ENCODE data around the gene CDC16.
"Not testable (repeated sequence)": the region's sequence is repeated elsewhere in the genome, so short reads cannot be mapped to it uniquely, and the experiment has no call there.

The CDC16 gene

GRCh38 chr13:114228176-114228575, 6.5 kb upstream of the CDC16 start:
- DNase-seq (ENCODE audit: low spot score), result no peak

GRCh38 chr13:114229506-114229905, 5.2 kb upstream of the CDC16 start:
- DNase-seq (ENCODE audit: low spot score), result no peak

GRCh38 chr13:114230117-114230516, 4.6 kb upstream of the CDC16 start:
- no peak for DNase-seq (ENCODE audit: low spot score)

DNA sequence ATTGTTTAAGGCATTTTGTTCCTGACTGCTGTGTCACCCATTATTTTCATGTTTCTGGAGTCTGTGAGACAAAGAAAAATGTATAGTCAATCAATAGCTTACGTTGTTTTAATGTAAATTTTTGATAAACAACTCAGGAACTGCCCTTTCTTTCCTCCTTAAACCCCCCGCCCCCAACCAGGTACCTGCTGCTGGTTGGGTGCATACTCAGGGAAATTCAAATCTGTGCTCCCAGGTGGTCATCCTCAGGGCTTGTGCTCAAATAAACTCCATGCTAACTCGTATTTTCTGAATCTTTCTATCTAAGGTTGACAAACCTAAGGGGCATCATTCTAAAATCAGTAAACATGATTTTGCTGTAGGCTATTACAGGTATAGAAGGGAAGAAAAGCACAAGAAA, 4.1 kb upstream of the CDC16 start:
- DNase-seq (ENCODE audit: low spot score), result no peak

- no peak for DNase-seq (ENCODE audit: low spot score)
Observed at GRCh38 chr13:114231886-114232285, 2.8 kb upstream of the CDC16 start.

DNA sequence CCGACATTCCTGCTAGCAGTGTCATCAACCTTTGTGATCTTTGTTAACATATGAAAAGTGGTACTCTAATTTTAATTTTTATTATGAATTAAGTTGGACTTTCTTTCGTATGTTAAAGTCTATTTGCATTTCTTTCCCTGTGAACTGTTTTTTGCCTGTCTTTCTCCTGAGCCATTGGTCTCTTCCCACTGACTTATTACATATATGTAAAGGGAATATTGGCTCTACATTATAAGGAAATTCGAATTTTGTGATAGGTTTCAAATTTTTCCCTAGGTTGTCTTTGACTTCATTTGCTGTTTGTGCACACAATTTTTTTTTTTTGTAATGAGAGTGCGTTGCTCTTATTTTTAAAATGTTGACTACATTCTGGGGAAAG, 442 bp upstream of the CDC16 start:
- no peak for DNase-seq (ENCODE audit: low spot score)

- no peak for DNase-seq (ENCODE audit: low spot score)
Observed at GRCh38 chr13:114235697-114236096, 1.0 kb downstream of the CDC16 start.

DNA sequence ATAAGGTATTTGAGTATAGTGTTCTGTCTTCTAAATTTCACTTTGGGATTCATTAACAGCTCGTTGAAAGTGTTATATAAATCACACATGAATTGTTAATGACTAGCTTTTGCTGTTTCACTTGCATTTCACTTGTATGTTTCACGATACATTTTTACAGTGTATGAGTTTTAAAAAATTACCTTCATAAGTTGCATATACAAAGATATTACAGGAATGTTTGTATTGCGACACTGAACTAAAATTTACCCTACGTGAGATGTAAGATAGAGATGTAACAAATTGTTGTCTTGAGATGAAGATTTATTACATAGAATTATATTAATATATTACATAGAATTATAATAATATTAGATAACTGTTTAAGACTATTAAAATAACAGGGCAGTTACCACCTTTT, 1.5 kb downstream of the CDC16 start:
- DNase-seq (ENCODE audit: low spot score), result no peak

- DNase-seq (ENCODE audit: low spot score), result no peak
Observed at GRCh38 chr13:114237415-114238112, 2.9 kb downstream of the CDC16 start.

DNA sequence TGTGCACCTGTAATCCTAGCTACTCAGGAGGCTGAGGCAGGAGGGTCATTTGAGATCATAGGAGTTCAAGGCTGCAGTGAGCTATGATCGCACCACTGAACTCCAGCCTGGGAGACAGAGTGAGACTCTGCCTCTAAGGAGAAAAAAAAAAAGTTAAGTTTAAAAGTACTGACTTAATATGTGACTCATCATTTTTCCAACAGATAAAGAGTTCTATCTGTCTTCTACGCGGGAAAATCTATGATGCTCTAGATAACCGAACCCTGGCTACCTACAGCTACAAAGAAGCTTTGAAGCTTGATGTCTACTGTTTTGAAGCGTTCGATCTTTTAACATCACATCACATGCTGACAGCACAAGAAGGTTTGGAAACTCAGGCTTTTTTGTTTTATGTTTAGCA, 7.2 kb downstream of the CDC16 start:
- DNase-seq (ENCODE audit: low spot score), result no peak

- DNase-seq (ENCODE audit: low spot score), result no peak
Observed at GRCh38 chr13:114243971-114244370, 9.3 kb downstream of the CDC16 start.

DNA sequence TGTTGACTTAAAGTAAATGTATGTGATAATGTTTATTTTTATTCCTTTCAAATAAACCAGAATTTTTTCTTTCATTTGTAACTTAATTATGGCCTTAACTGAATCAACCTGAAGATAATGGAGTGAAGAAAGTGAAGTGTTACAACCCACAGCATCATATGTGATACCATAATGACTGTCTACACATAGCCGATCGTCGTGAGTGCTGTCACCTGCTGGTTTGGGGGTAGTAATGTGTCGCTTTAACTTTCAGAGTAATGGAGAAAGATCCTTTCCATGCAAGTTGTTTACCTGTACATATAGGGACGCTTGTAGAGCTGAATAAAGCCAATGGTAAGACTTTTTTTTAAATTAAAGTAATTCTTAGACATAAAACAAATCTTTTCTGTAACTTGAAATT, 9.9 kb downstream of the CDC16 start:
- DNase-seq (ENCODE audit: low spot score), result no peak

- DNase-seq (ENCODE audit: low spot score), result no peak
Observed at GRCh38 chr13:114248011-114248410, 13.3 kb downstream of the CDC16 start.

GRCh38 chr13:114249077-114249476, 14.4 kb downstream of the CDC16 start:
- no peak for DNase-seq (ENCODE audit: low spot score)

GRCh38 chr13:114251639-114252440, 17.1 kb downstream of the CDC16 start:
- DNase-seq (ENCODE audit: low spot score), result not testable (repeated sequence)

DNA sequence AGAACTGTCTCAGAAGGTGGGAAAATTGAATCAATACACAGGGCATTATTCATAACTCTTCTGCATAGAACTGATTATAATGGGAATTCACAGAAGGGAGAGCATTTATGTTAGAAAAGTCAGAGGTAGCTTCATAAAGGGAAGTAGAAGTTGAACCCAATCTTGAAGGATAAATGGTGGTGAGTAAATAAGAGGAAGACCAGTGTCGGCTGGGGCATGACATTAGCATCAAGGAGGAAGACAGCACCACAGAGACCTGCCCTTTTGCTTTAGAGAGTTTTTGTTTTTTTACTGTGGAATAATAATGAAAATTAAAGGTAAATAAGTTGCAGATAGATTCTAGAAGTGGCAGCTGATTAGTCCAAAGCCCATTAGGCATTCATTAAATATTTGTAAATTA, 21.9 kb downstream of the CDC16 start:
- no peak for DNase-seq (ENCODE audit: low spot score)

DNA sequence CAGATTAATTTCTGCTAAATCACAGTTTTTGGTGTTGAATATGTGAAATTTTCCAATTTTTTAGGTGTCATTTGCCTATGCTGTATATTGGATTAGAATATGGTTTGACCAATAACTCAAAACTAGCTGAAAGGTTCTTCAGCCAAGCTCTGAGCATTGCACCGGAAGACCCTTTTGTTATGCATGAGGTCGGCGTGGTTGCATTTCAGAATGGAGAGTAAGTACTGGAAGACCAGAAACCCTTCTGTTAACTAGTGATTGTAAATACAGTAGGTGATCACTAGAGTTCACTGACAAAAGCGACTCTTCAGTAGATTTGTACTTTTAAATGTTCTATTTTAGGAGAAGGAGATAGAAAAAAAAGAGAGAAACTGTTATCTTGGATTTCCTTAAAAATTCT, 22.3 kb downstream of the CDC16 start:
- DNase-seq (ENCODE audit: low spot score), result no peak

DNA sequence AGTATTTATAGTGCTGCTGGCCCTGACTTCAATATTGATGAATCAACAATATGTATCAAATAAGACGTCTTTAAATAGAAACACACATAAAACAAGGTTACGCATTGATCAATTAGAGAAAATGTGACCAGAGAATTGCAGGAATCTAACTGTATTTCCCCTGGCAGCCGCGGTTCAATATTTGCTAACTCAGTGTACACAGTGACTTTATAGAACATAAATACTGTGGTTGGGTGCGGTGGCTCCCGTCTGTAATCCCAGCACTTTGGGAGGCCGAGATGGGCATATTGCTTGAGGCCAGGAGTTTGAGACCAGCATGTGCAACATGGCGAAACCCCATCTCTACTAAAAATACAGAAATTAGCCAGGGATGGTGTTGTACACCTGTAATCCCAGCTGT, 23.9 kb downstream of the CDC16 start:
- DNase-seq (ENCODE audit: low spot score), result no peak

GRCh38 chr13:114259374-114259773, 24.7 kb downstream of the CDC16 start:
- no peak for DNase-seq (ENCODE audit: low spot score)

GRCh38 chr13:114259974-114260373, 25.3 kb downstream of the CDC16 start:
- no peak for DNase-seq (ENCODE audit: low spot score)

DNA sequence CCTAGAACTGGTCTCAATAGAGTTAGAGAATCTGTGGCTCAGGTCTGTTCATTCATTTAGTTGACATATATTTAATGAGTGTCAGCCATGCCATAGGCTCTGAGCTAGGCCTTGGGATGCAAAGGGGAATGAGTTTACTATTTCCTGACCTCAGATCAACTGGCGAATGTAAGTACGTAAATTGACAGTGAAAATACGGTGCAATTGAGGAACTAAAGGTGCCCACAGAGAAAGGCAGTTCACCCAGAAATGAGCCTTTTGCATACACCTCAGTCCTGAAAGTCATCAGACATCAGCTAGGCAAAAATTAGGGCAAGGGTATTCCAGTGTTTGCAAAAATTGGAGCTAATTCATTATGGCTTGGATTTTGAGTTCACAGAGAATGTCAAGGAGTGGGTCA, 26.1 kb downstream of the CDC16 start:
- DNase-seq (ENCODE audit: low spot score), result no peak

DNA sequence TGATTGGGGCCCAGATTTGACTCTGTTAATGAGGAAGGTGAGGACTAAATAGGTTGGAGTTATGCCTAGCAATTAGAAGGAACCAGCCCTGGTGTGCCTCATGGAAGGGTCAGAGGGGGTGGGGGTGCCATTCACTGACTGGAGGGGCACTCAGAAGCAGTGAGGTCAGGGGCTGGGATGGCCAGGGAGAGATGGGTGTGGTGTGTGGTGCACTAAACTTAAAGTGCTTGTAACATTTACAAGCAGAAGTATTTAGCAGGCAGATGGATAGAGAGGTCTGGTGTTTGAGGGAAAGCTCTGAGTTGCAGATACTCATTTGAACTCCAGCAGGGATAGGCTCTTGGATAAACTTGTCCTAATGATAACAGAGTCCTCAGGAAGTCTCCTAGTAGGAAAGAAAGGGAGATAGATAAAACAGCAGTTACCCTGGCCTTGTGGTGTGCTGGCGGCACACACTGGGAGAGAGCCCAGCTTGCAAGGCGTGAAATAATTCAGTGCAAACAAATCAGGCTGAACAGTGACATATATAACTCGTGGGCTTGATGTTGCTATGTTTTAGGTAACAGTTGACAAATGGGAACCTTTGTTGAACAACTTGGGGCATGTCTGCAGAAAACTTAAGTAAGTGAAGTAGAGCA, 26.8 kb downstream of the CDC16 start:
- DNase-seq (ENCODE audit: low spot score), result no peak

- DNase-seq (ENCODE audit: low spot score), result peak; percentile 15
Observed at GRCh38 chr13:114263578-114263977, 28.9 kb downstream of the CDC16 start.

Measured in activated CD4-positive, alpha-beta T cell treated with anti-CD3 and anti-CD28 coated beads, Interleukin-2, Interleukin-4, amounts not matched to agents 100 ng/mL and 50 ng/mL, durations not matched to agents 16 hours and 8 hours (primary cell).